SK-N-SH (cell line): ENCODE measurements around the gene INHBE. TPM values are rescaled to one million over a fixed set of nuclear protein-coding genes. Genes with fewer than 3 reads are reported as not detected.

Source experiments
- CTCF ChIA-PET: fragments of 300-600, 350-600 bp; formaldehyde crosslinking; extraction: SDS; loops from one replicate; lab custom pipeline; 2021; lab: Yijun Ruan, JAX
- POLR2A ChIA-PET: fragments of 350-600 bp; sonication (Branson Sonifier 250); formaldehyde crosslinking; extraction: SDS; loops from one replicate; lab custom pipeline; 2020; ENCODE audit warnings: antibody characterized with exemption, inconsistent platforms; lab: Yijun Ruan, JAX
- DNase-seq: peaks from one replicate; pipeline ENCODE4 v3.0.0; 2012
- H2AFZ ChIP-seq: fragments of 200-600 bp; sonication (generic); 2 replicates; pipeline ENCODE4 v1.8.1; 2016; ENCODE audit warnings: antibody characterized with exemption, mild to moderate bottlenecking, low read depth
- H3F3A ChIP-seq: fragments of 200-600 bp; sonication (generic); replicated peaks from 2 replicates; pipeline ENCODE3; 2016; ENCODE audit warnings: antibody characterized with exemption, mild to moderate bottlenecking; ENCODE audit not compliant: insufficient read depth
- H3K27ac ChIP-seq, 2 experiments: fragments of 200-500 bp in 1 of 2; fragments of 200-600 bp in 1 of 2; sonication (Bioruptor generic) in 1 of 2; sonication (generic), shearing (Covaris generic) in 1 of 2; 2 replicates each; pipeline versions ENCODE4 v1.5.1 to v1.6.1; 2014 to 2016; ENCODE audit warnings: low read depth in 2 of 2, inconsistent platforms in 1 of 2, low read length in 1 of 2, mild to moderate bottlenecking in 1 of 2, mixed read lengths in 1 of 2
- H3K27me3 ChIP-seq: fragments of 200-600 bp; sonication (generic), shearing (Covaris generic); 2 replicates; pipeline ENCODE4 v1.6.1; 2016; ENCODE audit warnings: mixed run types; ENCODE audit not compliant: insufficient read depth
- H3K36me3 ChIP-seq, 2 experiments: fragments of 200-500 bp in 1 of 2; fragments of 200-600 bp in 1 of 2; sonication (Bioruptor generic) in 1 of 2; sonication (generic) in 1 of 2; replicated peaks in 1 of 2; 2 replicates each; pipeline versions ENCODE3 to v1.5.1; 2014 to 2016; ENCODE audit warnings: low read length in 1 of 2, mild to moderate bottlenecking in 1 of 2; ENCODE audit not compliant: insufficient read depth in 2 of 2, control insufficient read depth in 1 of 2
- H3K4me1 ChIP-seq, 2 experiments: fragments of 200-500 bp in 1 of 2; fragments of 200-600 bp in 1 of 2; sonication (Bioruptor generic) in 1 of 2; sonication (generic), shearing (Covaris generic) in 1 of 2; 2 replicates each; pipeline versions ENCODE4 v1.5.1 to v1.6.1; 2014 to 2016; ENCODE audit warnings: low read depth in 1 of 2, low read length in 1 of 2, mixed run types in 1 of 2; ENCODE audit not compliant: insufficient read depth in 2 of 2, control insufficient read depth in 1 of 2
- H3K4me2 ChIP-seq: fragments of 200-600 bp; sonication (generic), shearing (Covaris generic); 2 replicates; pipeline ENCODE4 v1.6.1; 2017; ENCODE audit warnings: mixed run types
- H3K4me3 ChIP-seq, 2 experiments: fragments of 200-500 bp in 1 of 2; fragments of 200-600 bp in 1 of 2; sonication (Bioruptor generic) in 1 of 2; sonication (generic), shearing (Covaris generic) in 1 of 2; 2 replicates each; pipeline versions ENCODE4 v1.5.1 to v1.8.1; 2014 to 2016; ENCODE audit warnings: low read depth in 2 of 2, inconsistent platforms in 1 of 2, low read length in 1 of 2, mild to moderate bottlenecking in 1 of 2, mixed read lengths in 1 of 2, moderate library complexity in 1 of 2
- H3K79me2 ChIP-seq: fragments of 200-600 bp; sonication (generic); 2 replicates; pipeline ENCODE4 v1.8.1; 2017; ENCODE audit warnings: mild to moderate bottlenecking; ENCODE audit not compliant: insufficient read depth
- H3K9ac ChIP-seq: fragments of 200-600 bp; sonication (generic); 2 replicates; pipeline ENCODE4 v1.6.1; 2017; ENCODE audit warnings: mixed run types
- H3K9me2 ChIP-seq: fragments of 200-600 bp; sonication (generic); 2 replicates; pipeline ENCODE4 v1.6.1; 2017; ENCODE audit warnings: mixed run types
- H3K9me3 ChIP-seq: fragments of 200-600 bp; sonication (generic); 2 replicates; pipeline ENCODE4 v1.6.1; 2017; ENCODE audit warnings: mixed run types, mild to moderate bottlenecking, moderate library complexity
- H4K20me1 ChIP-seq: fragments of 200-600 bp; sonication (generic); 2 replicates; pipeline ENCODE4 v1.6.1; 2017; ENCODE audit warnings: mild to moderate bottlenecking, mixed run types; ENCODE audit not compliant: insufficient read depth
- CTCF ChIP-seq: fragments of 200-600 bp; sonication (generic); IDR thresholded peaks from 2 replicates; pipeline ENCODE4 v1.6.1; 2017; ENCODE audit warnings: antibody characterized with exemption, mild to moderate bottlenecking, moderate library complexity
- ELF1 ChIP-seq: IDR thresholded peaks from 2 replicates; pipeline ENCODE4 v1.4.0; 2012
- EP300 ChIP-seq, 2 experiments: IDR thresholded peaks; 2 replicates each; pipeline versions ENCODE4 v1.4.0 to v1.6.1; 2012; ENCODE audit warnings: borderline replicate concordance in 1 of 2, low read depth in 1 of 2, low read length in 1 of 2
- FOSL2 ChIP-seq: IDR thresholded peaks from 2 replicates; pipeline ENCODE4 v1.4.0; 2012; ENCODE audit warnings: low read depth, mild to moderate bottlenecking, moderate library complexity, borderline replicate concordance
- GATA2 ChIP-seq: sonication (generic); formaldehyde crosslinking; IDR thresholded peaks from 2 replicates; pipeline ENCODE4 v1.5.0; 2020; ENCODE audit warnings: mild to moderate bottlenecking, missing genetic modification reagents
- JUND ChIP-seq: IDR thresholded peaks from 2 replicates; pipeline ENCODE4 v1.4.0; 2012
- MEF2A ChIP-seq: IDR thresholded peaks from 2 replicates; pipeline ENCODE4 v1.4.0; 2012; ENCODE audit warnings: low read depth, borderline replicate concordance
- NRF1 ChIP-seq: IDR thresholded peaks from 2 replicates; pipeline ENCODE4 v1.6.1; 2012; ENCODE audit warnings: low read depth, mild to moderate bottlenecking, low read length
- RCOR1 ChIP-seq: fragments of 150-350 bp; IDR thresholded peaks from 2 replicates; pipeline ENCODE4 v1.6.1; 2017; ENCODE audit warnings: antibody characterized with exemption, low read length
- RFX5 ChIP-seq: IDR thresholded peaks from 2 replicates; pipeline ENCODE4 v1.6.1; 2012; ENCODE audit warnings: mild to moderate bottlenecking, improper control_type of control experiment, low read length
- TAF1 ChIP-seq: IDR thresholded peaks from 2 replicates; pipeline ENCODE4 v1.6.1; 2012; ENCODE audit warnings: low read depth, mild to moderate bottlenecking, low read length, moderate library complexity, borderline replicate concordance
- TCF12 ChIP-seq: IDR thresholded peaks from 2 replicates; pipeline ENCODE4 v1.4.0; 2012
- WGBS: methylation state at CpG from one replicate; pipeline ENCODE4 v1.1.6; 2017; ENCODE audit warnings: low lambda C conversion rate; 5-methylcytosine and 5-hydroxymethylcytosine counted together
- polyA plus RNA-seq, 3 experiments: library from polyadenylated mRNA; depleted of rRNA; stranded (reverse); fragments of >200 nt; gene quantifications; 2 replicates each; pipeline ENCODE4 v1.2.3, GENCODE V29; 2012

Gene INHBE
- polyA plus RNA-seq, 1 of the 3 experiments (the other 2 are of a cell fraction) = 0.03 TPM

- no peak overlapping the region for H2AFZ ChIP-seq
- H3K27ac ChIP-seq = no peak overlapping the region
- H3K4me1 ChIP-seq = no peaks in the 10 kb centered on the region; a peak in 2 of 4 replicates
- H4K20me1 ChIP-seq = peaks cover 6% of the 10 kb centered on the region; the same call in 1 of the 2 replicates
- no peak for DNase-seq
- peaks cover 68% of the 10 kb centered on the region for H3K79me2 ChIP-seq
- H3K36me3 ChIP-seq = no peaks in the 10 kb centered on the region
- POLR2A ChIA-PET = no interaction called here
- 94% methylated on average over 2 of the region's 2 CpGs for WGBS
- no peaks in the 10 kb centered on the region for H3K9me3 ChIP-seq
- peaks cover 20% of the 10 kb centered on the region for H3F3A ChIP-seq
- no peaks in the 10 kb centered on the region for H3K9me2 ChIP-seq
- H3K27me3 ChIP-seq = no peaks in the 10 kb centered on the region
- H3K9ac ChIP-seq = no peak overlapping the region
- CTCF ChIA-PET = interaction anchor here (0.7 kb wide), 1 partner anchor 45 kb away, joined by 3 read pairs; no protein-coding TSS in a partner anchor
- H3K4me2 ChIP-seq = no peak overlapping the region
- TF ChIP-seq RCOR1 = no peak
- TF ChIP-seq ELF1 = no peak
- no peak for TF ChIP-seq CTCF
- TF ChIP-seq TCF12 = no peak
- TF ChIP-seq NRF1 = no peak
- TF ChIP-seq GATA2 (CRISPR knock-in tag) = no peak
- TF ChIP-seq TAF1 = no peak
- no peak for TF ChIP-seq RFX5
- TF ChIP-seq JUND = no peak
- TF ChIP-seq EP300 (IDR thresholded peaks at IDR 0.05; ENCODE audit: borderline replicate concordance in 1 of 2, low read depth in 1 of 2, low read length in 1 of 2) = no peak
- TF ChIP-seq, all 33 proteins: peak for 0
- H3K4me3 ChIP-seq = no peak overlapping the region
Observed at GRCh38 chr12:57415088-57415487, 40.0 kb upstream of the INHBE start.

GRCh38 chr12:57416039-57416996 lies 38.8 kb upstream of the INHBE start:
- Histone ChIP-seq H2AFZ (no peak overlapping the region), H3K9me2 (no peaks in the 10 kb centered on the region), H3K27me3 (no peaks in the 10 kb centered on the region), H3K36me3 (no peaks in the 10 kb centered on the region), H3K4me1 (no peaks in the 10 kb centered on the region; a peak in 1 of 4 replicates), H3K9me3 (no peaks in the 10 kb centered on the region), H4K20me1 (0 out of 2 replicates have a peak, but pooled peaks cover 6% of the 10 kb centered on the region), H3F3A (peaks cover 16% of the 10 kb centered on the region), H3K4me3 (no peak overlapping the region), H3K27ac (no peak overlapping the region), H3K79me2 (peaks cover 63% of the 10 kb centered on the region), H3K9ac (no peak overlapping the region), H3K4me2 (no peak overlapping the region)
- POLR2A ChIA-PET = no interaction called here
- CTCF ChIA-PET = interaction anchor here (1.3 kb wide), 1 partner anchor 14 kb away, joined by 3 read pairs; no protein-coding TSS in a partner anchor
- TF ChIP-seq FOSL2 (peak; percentile 47; the same call in 1 of the 2 replicates), MEF2A (no peak)
- no peak for DNase-seq
- WGBS = 93% methylated on average over 8 of the region's 8 CpGs
